ENCODE results near the gene CAMK2D. TPM values are rescaled to one million over a fixed set of nuclear protein-coding genes. Genes with fewer than 3 reads are reported as not detected.

Gene CAMK2D
- total RNA-seq, 4 donors from 2014 or later = 62.0 to 122 (median 85.1) TPM

GRCh38 chr4:113497154-113497884 lies 264.2 kb downstream of the CAMK2D start:
- TF ChIP-seq CTCF (IDR thresholded peaks at IDR 0.05; ENCODE audit: low read depth) = no peak

- TF ChIP-seq CTCF (IDR thresholded peaks at IDR 0.05; ENCODE audit: low read depth) = no peak
These were observed 264.8 kb downstream of the CAMK2D start for GRCh38 chr4:113496698-113497097.

- no peak for TF ChIP-seq CTCF (IDR thresholded peaks at IDR 0.05; ENCODE audit: low read depth)
These were observed 265.7 kb downstream of the CAMK2D start for GRCh38 chr4:113495790-113496189.

- no peak for TF ChIP-seq CTCF (IDR thresholded peaks at IDR 0.05; ENCODE audit: low read depth)
These were observed 278.4 kb downstream of the CAMK2D start for GRCh38 chr4:113483131-113483530.

GRCh38 chr4:113482325-113482724 lies 279.2 kb downstream of the CAMK2D start:
- no peak for TF ChIP-seq CTCF (IDR thresholded peaks at IDR 0.05; ENCODE audit: low read depth)

GRCh38 chr4:113481820-113482219 lies 279.7 kb downstream of the CAMK2D start:
- TF ChIP-seq CTCF (IDR thresholded peaks at IDR 0.05; ENCODE audit: low read depth) = no peak

GRCh38 chr4:113480109-113480508 lies 281.4 kb downstream of the CAMK2D start:
- no peak for TF ChIP-seq CTCF (IDR thresholded peaks at IDR 0.05; ENCODE audit: low read depth)
